Loucy (cell line): ENCODE results near the gene SIRPB2.

Experiments used
- H2AFZ ChIP-seq: fragments of 200-600 bp; sonication (generic); 2 replicates; pipeline ENCODE4 v1.6.0; 2016; ENCODE audit warnings: antibody characterized with exemption, mild to moderate bottlenecking, low read length, moderate library complexity
- H3F3A ChIP-seq: fragments of 200-600 bp; 2 replicates; pipeline ENCODE4 v1.6.0; 2016; ENCODE audit warnings: antibody characterized with exemption, low read depth, mild to moderate bottlenecking
- H3K27me3 ChIP-seq: fragments of 200-600 bp; sonication (generic); 2 replicates; pipeline ENCODE4 v1.6.1; 2014; ENCODE audit warnings: low read length, mild to moderate bottlenecking; ENCODE audit not compliant: insufficient read depth, poor library complexity, severe bottlenecking
- H3K36me3 ChIP-seq: fragments of 200-600 bp; sonication (generic); 2 replicates; pipeline ENCODE4 v1.6.1; 2016; ENCODE audit warnings: low read length; ENCODE audit not compliant: insufficient read depth
- H3K4me1 ChIP-seq: fragments of 200-600 bp; sonication (generic); 2 replicates; pipeline ENCODE4 v1.5.1; 2014; ENCODE audit warnings: low read length, mild to moderate bottlenecking; ENCODE audit not compliant: insufficient read depth, poor library complexity, severe bottlenecking
- H3K4me2 ChIP-seq: fragments of 200-600 bp; sonication (generic); 2 replicates; pipeline ENCODE4 v1.6.0; 2014; ENCODE audit warnings: antibody characterized with exemption, low read length, low read depth, mild to moderate bottlenecking; ENCODE audit not compliant: poor library complexity, severe bottlenecking
- H3K4me3 ChIP-seq: fragments of 200-600 bp; sonication (generic); 2 replicates; pipeline ENCODE4 v1.5.1; 2014; ENCODE audit warnings: low read length, mild to moderate bottlenecking, mixed read lengths; ENCODE audit not compliant: poor library complexity, severe bottlenecking
- H3K79me2 ChIP-seq: fragments of 200-600 bp; sonication (generic); 2 replicates; pipeline ENCODE4 v1.6.1; 2014; ENCODE audit warnings: low read length; ENCODE audit not compliant: insufficient read depth
- H3K9ac ChIP-seq: fragments of 200-600 bp; sonication (generic); 2 replicates; pipeline ENCODE4 v1.6.0; 2014; ENCODE audit warnings: mild to moderate bottlenecking, low read depth, low read length, moderate library complexity; ENCODE audit not compliant: poor library complexity, severe bottlenecking
- H3K9me2 ChIP-seq: fragments of 200-600 bp; sonication (generic); replicated peaks from 2 replicates; pipeline ENCODE4 v1.6.1; 2016; ENCODE audit warnings: low read depth, low read length, mixed read lengths
- H3K9me3 ChIP-seq: fragments of 200-600 bp; sonication (generic); 2 replicates; pipeline ENCODE4 v1.6.1; 2014; ENCODE audit warnings: mild to moderate bottlenecking, antibody characterized with exemption, low read length, low read depth; ENCODE audit not compliant: insufficient read depth
- H4K20me1 ChIP-seq: fragments of 200-600 bp; sonication (generic); 2 replicates; pipeline ENCODE4 v1.6.0; 2014; ENCODE audit warnings: antibody characterized with exemption, low read length, mild to moderate bottlenecking; ENCODE audit not compliant: insufficient read depth, poor library complexity, severe bottlenecking
- EZH2phosphoT487 ChIP-seq: fragments of 200-600 bp; IDR thresholded peaks from 2 replicates; pipeline ENCODE4 v1.6.1; 2018; ENCODE audit warnings: antibody characterized with exemption, mild to moderate bottlenecking, moderate library complexity, borderline replicate concordance
- TF ChIP-seq, protein P1 (sequence below): fragments of 200-600 bp; sonication (generic); conservative IDR thresholded peaks from 2 replicates; pipeline ENCODE4 v1.5.1; 2014; ENCODE audit warnings: mild to moderate bottlenecking, antibody characterized with exemption, low read length

SIRPB2 gene

GRCh38 chr20:1505871-1506270 is 14.7 kb upstream of the SIRPB2 start:
- Histone ChIP-seq H2AFZ (no peak overlapping the region), H3K4me1 (peaks cover 3% of the 10 kb centered on the region), H3K4me2 (no peak overlapping the region), H3K36me3 (no peaks in the 10 kb centered on the region), H4K20me1 (no peaks in the 10 kb centered on the region), H3K9me2 (no peaks in the 10 kb centered on the region), H3K9me3 (peaks cover 5% of the 10 kb centered on the region; the same call in 1 of the 2 replicates), H3K4me3 (no peak overlapping the region), H3K27me3 (peaks cover 10% of the 10 kb centered on the region), H3K9ac (no peak overlapping the region), H3F3A (no peaks in the 10 kb centered on the region), H3K79me2 (no peaks in the 10 kb centered on the region)
- no peak for TF ChIP-seq EZH2phosphoT487
- TF ChIP-seq, protein P1, sequence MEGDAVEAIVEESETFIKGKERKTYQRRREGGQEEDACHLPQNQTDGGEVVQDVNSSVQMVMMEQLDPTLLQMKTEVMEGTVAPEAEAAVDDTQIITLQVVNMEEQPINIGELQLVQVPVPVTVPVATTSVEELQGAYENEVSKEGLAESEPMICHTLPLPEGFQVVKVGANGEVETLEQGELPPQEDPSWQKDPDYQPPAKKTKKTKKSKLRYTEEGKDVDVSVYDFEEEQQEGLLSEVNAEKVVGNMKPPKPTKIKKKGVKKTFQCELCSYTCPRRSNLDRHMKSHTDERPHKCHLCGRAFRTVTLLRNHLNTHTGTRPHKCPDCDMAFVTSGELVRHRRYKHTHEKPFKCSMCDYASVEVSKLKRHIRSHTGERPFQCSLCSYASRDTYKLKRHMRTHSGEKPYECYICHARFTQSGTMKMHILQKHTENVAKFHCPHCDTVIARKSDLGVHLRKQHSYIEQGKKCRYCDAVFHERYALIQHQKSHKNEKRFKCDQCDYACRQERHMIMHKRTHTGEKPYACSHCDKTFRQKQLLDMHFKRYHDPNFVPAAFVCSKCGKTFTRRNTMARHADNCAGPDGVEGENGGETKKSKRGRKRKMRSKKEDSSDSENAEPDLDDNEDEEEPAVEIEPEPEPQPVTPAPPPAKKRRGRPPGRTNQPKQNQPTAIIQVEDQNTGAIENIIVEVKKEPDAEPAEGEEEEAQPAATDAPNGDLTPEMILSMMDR: no peak

DNA sequence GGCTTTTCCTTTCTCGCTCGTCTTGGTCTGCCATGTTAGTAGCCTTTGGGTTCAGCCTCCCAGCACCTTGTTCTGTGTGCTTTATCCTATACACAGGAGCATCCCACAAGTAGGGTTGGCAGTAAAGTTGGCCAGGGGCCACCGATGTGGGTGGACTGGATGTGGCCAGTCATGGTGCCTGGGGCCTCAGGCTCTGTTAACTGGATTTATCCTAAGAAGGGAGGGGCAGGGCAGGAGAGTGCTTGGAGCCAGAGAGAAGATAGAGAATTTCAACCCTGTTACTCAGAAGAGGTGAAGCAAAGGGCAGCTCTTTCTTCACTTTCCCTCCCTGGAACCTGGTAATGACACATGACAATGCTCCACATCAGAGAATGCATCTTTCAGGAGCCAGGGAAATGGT is 14.1 kb upstream of the SIRPB2 start:
- TF ChIP-seq, protein P1: no peak
- no peak for TF ChIP-seq EZH2phosphoT487
- Histone ChIP-seq H2AFZ (no peak overlapping the region), H3K27me3 (peaks cover 13% of the 10 kb centered on the region), H3K9me2 (no peaks in the 10 kb centered on the region), H3K4me1 (peaks cover 3% of the 10 kb centered on the region), H3K9me3 (peaks cover 5% of the 10 kb centered on the region; the same call in 1 of the 2 replicates), H3F3A (no peaks in the 10 kb centered on the region), H3K4me2 (no peak overlapping the region), H3K79me2 (no peaks in the 10 kb centered on the region), H4K20me1 (no peaks in the 10 kb centered on the region), H3K9ac (no peak overlapping the region), H3K36me3 (no peaks in the 10 kb centered on the region), H3K4me3 (no peak overlapping the region)

- Histone ChIP-seq H3K9me2 (no peaks in the 10 kb centered on the region), H2AFZ (no peak overlapping the region), H3K4me3 (no peak overlapping the region), H3F3A (no peaks in the 10 kb centered on the region), H4K20me1 (no peaks in the 10 kb centered on the region), H3K9ac (no peak overlapping the region), H3K27me3 (peaks cover 13% of the 10 kb centered on the region), H3K4me1 (no peaks in the 10 kb centered on the region), H3K79me2 (no peaks in the 10 kb centered on the region), H3K9me3 (peaks cover 5% of the 10 kb centered on the region; the same call in 1 of the 2 replicates), H3K4me2 (no peak overlapping the region), H3K36me3 (no peaks in the 10 kb centered on the region)
- no peak for TF ChIP-seq EZH2phosphoT487
- TF ChIP-seq, protein P1: peak; percentile 100
Measured at GRCh38 chr20:1503564-1504227, 12.5 kb upstream of the SIRPB2 start.
